AG04449 (cell line): ENCODE measurements around the gene AGAP1.

Source experiments
- CTCF ChIA-PET: fragments of 350-600 bp; formaldehyde crosslinking; extraction: SDS; loops from one replicate; lab custom pipeline; 2021; ENCODE audit warnings: antibody characterized with exemption; lab: Yijun Ruan, JAX
- POLR2A ChIA-PET: fragments of 400-600, 350-600 bp; formaldehyde crosslinking; extraction: SDS; loops from one replicate; lab custom pipeline; 2020; ENCODE audit warnings: antibody characterized with exemption, inconsistent platforms; lab: Yijun Ruan, JAX
- DNase-seq: peaks from one replicate; pipeline ENCODE4 v3.0.0-alpha.2; 2010; ENCODE audit warnings: low read depth, low spot score
- H3K4me3 ChIP-seq: 2 replicates; pipeline ENCODE4 v1.5.1; 2011; ENCODE audit warnings: low read depth, mild to moderate bottlenecking, control low read depth, low read length
- CTCF ChIP-seq: IDR thresholded peaks from one replicate; pipeline ENCODE4 v1.5.1; 2011; ENCODE audit warnings: mild to moderate bottlenecking, moderate library complexity, low read length, control low read depth, inconsistent platforms; ENCODE audit not compliant: insufficient read depth; ENCODE audit errors: missing control alignments

Gene AGAP1

DNA sequence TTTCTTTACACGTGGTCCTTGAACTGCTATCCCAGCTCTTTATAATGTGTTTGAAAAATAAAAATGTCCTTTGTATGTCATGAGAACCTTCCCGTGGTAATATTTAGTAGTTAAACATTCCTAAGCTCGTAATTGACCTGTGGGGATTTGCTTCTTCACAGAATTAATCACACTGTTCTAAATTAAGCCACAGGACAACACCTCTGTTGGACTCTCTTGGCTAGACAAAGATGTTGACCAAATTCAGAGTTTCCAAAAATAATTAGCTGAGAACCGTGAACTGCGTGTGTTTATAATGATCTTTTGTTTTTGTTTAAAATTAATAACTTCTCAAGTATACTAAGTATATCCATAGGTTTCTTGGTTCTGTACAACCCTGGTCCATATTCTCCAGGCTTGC lies 528.3 kb downstream of the AGAP1 start:
- ChIA-PET CTCF (interaction anchor here (0.8 kb wide), 1 partner anchor 9 kb away, joined by 4 read pairs; no protein-coding TSS in a partner anchor), POLR2A (no interaction called here)
- H3K4me3 ChIP-seq, result no peak overlapping the region
- no peak for DNase-seq
- TF ChIP-seq CTCF, result no peak

- no peak for DNase-seq
- CTCF ChIA-PET, result no interaction called here
- TF ChIP-seq CTCF, result no peak
- no peak overlapping the region for H3K4me3 ChIP-seq
- POLR2A ChIA-PET, result no interaction called here
These were observed 532.0 kb downstream of the AGAP1 start for GRCh38 chr2:236025892-236026291.

- no peak overlapping the region for H3K4me3 ChIP-seq
- CTCF ChIA-PET, result no interaction called here
- POLR2A ChIA-PET, result interaction anchor here (0.7 kb wide), 1 partner anchor 50 kb away, joined by 3 read pairs; no protein-coding TSS in a partner anchor
- DNase-seq, result no peak
- TF ChIP-seq CTCF, result no peak
These were observed 533.0 kb downstream of the AGAP1 start for GRCh38 chr2:236026841-236027240.

DNA sequence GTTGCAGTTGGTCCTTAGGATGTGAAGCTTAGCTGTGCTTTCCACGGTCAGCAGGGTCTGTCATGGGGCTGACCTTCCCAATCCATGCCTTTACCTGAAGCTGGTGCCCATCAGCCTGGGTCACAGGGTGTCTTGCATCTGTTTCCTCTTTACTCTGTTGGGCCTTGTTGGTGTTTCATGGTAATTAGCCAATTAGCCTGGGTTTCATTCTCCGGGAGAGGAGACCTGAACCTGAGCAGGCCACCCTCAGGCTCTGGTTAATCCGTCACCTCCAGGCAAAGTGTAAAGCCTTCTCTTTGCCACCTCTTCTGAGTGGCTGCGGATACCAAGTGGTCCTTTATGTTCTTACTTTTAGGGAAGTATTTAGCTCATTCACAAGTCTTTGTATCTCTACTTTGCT lies 534.2 kb downstream of the AGAP1 start:
- DNase-seq, result no peak
- no peak for TF ChIP-seq CTCF
- ChIA-PET CTCF (interaction anchor here (1.4 kb wide), 1 partner anchor 152 kb away, joined by 3 read pairs; no protein-coding TSS in a partner anchor), POLR2A (no interaction called here)
- H3K4me3 ChIP-seq, result no peak overlapping the region

DNA sequence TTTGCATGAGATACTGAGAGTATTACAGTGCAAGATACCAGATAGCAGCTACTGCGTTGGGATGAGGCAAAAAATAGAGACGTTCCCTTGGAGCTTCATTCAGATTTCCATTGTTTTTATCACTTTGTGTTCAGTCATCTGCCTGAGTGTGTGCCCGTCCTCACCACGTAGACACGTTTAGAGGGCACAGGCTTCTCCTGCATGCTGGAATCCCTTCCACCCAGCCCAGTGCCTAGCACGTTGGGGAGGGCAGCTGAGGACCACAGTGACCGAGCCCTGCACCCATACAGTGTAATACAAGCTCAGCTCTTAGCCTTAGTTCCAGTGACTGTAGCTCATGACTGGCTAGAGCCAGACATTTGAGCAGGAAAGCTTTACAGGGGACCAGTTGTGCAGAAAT lies 539.6 kb downstream of the AGAP1 start:
- no peak for DNase-seq
- ChIA-PET POLR2A (no interaction called here), CTCF (no interaction called here)
- TF ChIP-seq CTCF, result no peak
- H3K4me3 ChIP-seq, result no peak overlapping the region

DNA sequence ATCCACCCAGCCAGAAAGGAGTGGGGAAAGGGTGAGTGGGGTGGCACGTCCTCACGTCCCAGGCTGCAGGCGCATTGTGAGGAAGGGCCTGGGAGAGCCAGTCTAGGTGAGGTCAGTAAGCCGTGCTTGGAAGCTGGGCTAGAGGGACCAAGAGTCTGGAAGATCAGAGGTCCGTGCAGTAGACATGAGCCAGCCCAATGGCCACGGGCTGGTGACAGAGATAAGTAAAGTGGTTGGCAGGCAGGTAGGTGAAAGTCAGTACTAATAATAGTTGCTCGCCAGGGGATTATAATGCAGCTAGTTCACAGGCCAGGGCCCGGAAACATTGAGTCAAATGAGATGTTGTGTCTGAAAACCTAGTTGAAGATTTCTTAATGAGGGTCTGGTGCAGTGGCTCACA lies 541.1 kb downstream of the AGAP1 start:
- ChIA-PET CTCF (interaction anchor here (1.2 kb wide), 1 partner anchor 255 kb away, joined by 3 read pairs; no protein-coding TSS in a partner anchor), POLR2A (no interaction called here)
- no peak overlapping the region for H3K4me3 ChIP-seq
- no peak for DNase-seq
- TF ChIP-seq CTCF, result no peak
